Kidney glomerular epithelial cell (primary cell): ENCODE measurements around the gene ZNF664.

Experiments
- DNase-seq: peaks from one replicate; lab custom pipeline; 2025; lab: John Stamatoyannopoulos, UW

The ZNF664 gene

GRCh38 chr12:124010687-124011086 lies 37.7 kb downstream of the ZNF664 start:
- DNase-seq = no peak

GRCh38 chr12:124011435-124012115 lies 38.6 kb downstream of the ZNF664 start:
- DNase-seq = no peak

- no peak for DNase-seq
Measured at GRCh38 chr12:124013073-124013472, 40.1 kb downstream of the ZNF664 start.

GRCh38 chr12:124015494-124016461 lies 42.8 kb downstream of the ZNF664 start:
- no peak for DNase-seq

GRCh38 chr12:124017064-124017463 lies 44.0 kb downstream of the ZNF664 start:
- DNase-seq = no peak

GRCh38 chr12:124018539-124018938 lies 45.5 kb downstream of the ZNF664 start:
- DNase-seq = no peak

- no peak for DNase-seq
Measured at GRCh38 chr12:124019115-124019514, 46.1 kb downstream of the ZNF664 start.

- DNase-seq = no peak
Measured at GRCh38 chr12:124020514-124020949, 47.5 kb downstream of the ZNF664 start.

GRCh38 chr12:124021007-124021406 lies 48.0 kb downstream of the ZNF664 start:
- no peak for DNase-seq

GRCh38 chr12:124022161-124022560 lies 49.1 kb downstream of the ZNF664 start:
- DNase-seq = no peak

- no peak for DNase-seq
Measured at GRCh38 chr12:124024263-124024678, 51.3 kb downstream of the ZNF664 start.

- no peak for DNase-seq
Measured at GRCh38 chr12:124024776-124025175, 51.8 kb downstream of the ZNF664 start.

GRCh38 chr12:124025661-124026060 lies 52.6 kb downstream of the ZNF664 start:
- no peak for DNase-seq

- no peak for DNase-seq
Measured at GRCh38 chr12:124026755-124027745, 54.0 kb downstream of the ZNF664 start.

- no peak for DNase-seq
Measured at GRCh38 chr12:124027753-124028554, 54.9 kb downstream of the ZNF664 start.

- no peak for DNase-seq
Measured at GRCh38 chr12:124028555-124028925, 55.5 kb downstream of the ZNF664 start.

GRCh38 chr12:124030008-124030407 lies 57.0 kb downstream of the ZNF664 start:
- no peak for DNase-seq

GRCh38 chr12:124030510-124030909 lies 57.5 kb downstream of the ZNF664 start:
- no peak for DNase-seq

- DNase-seq = no peak
Measured at GRCh38 chr12:124031058-124031457, 58.0 kb downstream of the ZNF664 start.

- DNase-seq = peak; percentile 70
Measured at GRCh38 chr12:124032265-124032886, 59.4 kb downstream of the ZNF664 start.

- DNase-seq = no peak
Measured at GRCh38 chr12:124033859-124034258, 60.8 kb downstream of the ZNF664 start.
